Endodermal cell (in vitro differentiated cells): ENCODE measurements around the gene LRRC28. TPM values are rescaled to one million over a fixed set of nuclear protein-coding genes. Genes with fewer than 3 reads are reported as not detected.
A peak's percentile ranks its signal among the peaks of the same experiment; 100 is the strongest.

Source experiments
- DNase-seq: peaks from one replicate; pipeline ENCODE4 v3.0.0-alpha.2; 2017
- H3K27ac ChIP-seq: 2 replicates; pipeline ENCODE4 v1.5.1; 2013; ENCODE audit warnings: mild to moderate bottlenecking, low read depth, low read length, moderate library complexity
- H3K27me3 ChIP-seq: 2 replicates; pipeline ENCODE4 v1.6.1; 2013; ENCODE audit warnings: mild to moderate bottlenecking, low read length, moderate library complexity; ENCODE audit not compliant: insufficient read depth, control insufficient read depth, poor library complexity, severe bottlenecking
- H3K36me3 ChIP-seq: 2 replicates; pipeline ENCODE4 v1.7.0; 2013; ENCODE audit warnings: mild to moderate bottlenecking, low read length, moderate library complexity; ENCODE audit not compliant: control insufficient read depth, insufficient read depth
- H3K4me1 ChIP-seq: one replicate; pipeline ENCODE4 v1.7.0; 2013; ENCODE audit warnings: low read length; ENCODE audit not compliant: control insufficient read depth, insufficient read depth
- H3K4me3 ChIP-seq: 2 replicates; pipeline ENCODE4 v1.5.1; 2013; ENCODE audit warnings: mild to moderate bottlenecking, low read length, moderate library complexity
- H3K9ac ChIP-seq: 2 replicates; pipeline ENCODE4 v1.6.1; 2013; ENCODE audit warnings: mild to moderate bottlenecking, low read length, moderate library complexity; ENCODE audit not compliant: poor library complexity, severe bottlenecking; ENCODE audit errors: extremely low read depth
- H3K9me3 ChIP-seq: 2 replicates; pipeline ENCODE4 v1.6.1; 2013; ENCODE audit warnings: mild to moderate bottlenecking, low read length, moderate library complexity; ENCODE audit not compliant: control insufficient read depth
- H3K27ac Mint-ChIP-seq: 2 replicates; pipeline ENCODE4 v1.8.0; 2020; ENCODE audit warnings: mixed read lengths
- H3K27me3 Mint-ChIP-seq: 2 replicates; pipeline ENCODE4 v1.8.0; 2021; ENCODE audit warnings: mild to moderate bottlenecking, mixed read lengths; ENCODE audit not compliant: insufficient read depth
- H3K36me3 Mint-ChIP-seq: 2 replicates; pipeline ENCODE4 v1.8.0; 2020; ENCODE audit warnings: low read depth, mixed read lengths
- H3K4me1 Mint-ChIP-seq: 2 replicates; pipeline ENCODE4 v1.8.0; 2020; ENCODE audit warnings: mixed read lengths
- H3K4me3 Mint-ChIP-seq: 2 replicates; pipeline ENCODE4 v1.8.0; 2020; ENCODE audit warnings: mild to moderate bottlenecking, moderate library complexity, mixed read lengths
- H3K9me3 Mint-ChIP-seq: 2 replicates; pipeline ENCODE4 v1.8.0; 2020; ENCODE audit warnings: mild to moderate bottlenecking, mixed read lengths
- WGBS, 2 experiments: methylation state at CpG; one replicate each; pipeline versions ENCODE4 v1.1.5 to v1.1.7; 2013; ENCODE audit warnings: missing lambda C conversion rate in 2 of 2, mixed read lengths in 1 of 2; ENCODE audit not compliant: insufficient coverage in 1 of 2, insufficient read length in 1 of 2; 5-methylcytosine and 5-hydroxymethylcytosine counted together
- total RNA-seq, 2 donors: library from RNA; stranded (reverse); fragmentation: NEBNext Ultra II Directional in 1 of 2; extraction: Animal tissue kit (Norgen Biotek cat#: 25700) in 1 of 2; gene quantifications; 2 replicates in 1 of 2; 3 replicates in 1 of 2; pipeline ENCODE4 v1.2.1, GENCODE V29; 2021
- TF ChIP-seq, protein P1 (sequence below): fragments of 200-600 bp; sonication (generic); conservative IDR thresholded peaks from 2 replicates; pipeline ENCODE4 v1.5.0; 2021; ENCODE audit warnings: antibody characterized with exemption, mild to moderate bottlenecking

The LRRC28 gene
- total RNA-seq, 2 donors from 2014 or later = 26.1 to 35.5 TPM

DNA sequence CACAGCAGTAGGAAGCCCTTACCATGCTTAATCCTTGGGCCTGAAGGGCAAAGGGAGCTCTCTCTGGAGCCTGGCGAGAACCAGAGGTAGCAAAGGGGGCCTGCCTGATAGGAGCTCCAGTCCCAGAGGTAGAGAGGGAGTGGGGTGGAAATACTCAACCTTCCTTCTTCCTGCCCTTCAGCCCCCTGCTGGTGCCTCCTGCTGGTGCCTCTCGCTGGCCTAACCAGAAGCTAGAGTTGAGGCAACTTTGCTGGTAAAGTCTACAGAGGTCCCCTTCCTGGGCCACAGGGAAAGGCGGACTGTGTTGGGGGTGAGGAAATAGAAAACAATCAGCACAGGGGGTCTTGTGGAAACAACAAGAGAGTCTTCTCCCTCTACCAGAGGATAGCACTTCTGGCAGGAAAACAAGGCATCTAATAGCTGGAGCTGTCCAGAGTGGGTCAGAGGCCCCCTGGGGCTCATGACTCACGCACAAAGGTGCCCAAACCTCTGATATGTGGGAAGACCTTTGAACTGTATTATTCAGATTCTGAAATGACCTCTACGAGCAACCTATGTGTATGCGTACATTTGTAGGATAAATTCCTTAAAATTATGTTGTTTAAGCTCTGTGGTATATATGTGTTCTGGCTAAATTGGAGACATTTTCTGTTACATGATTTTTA is 133.9 kb downstream of the LRRC28 start:
- 92 to 95% methylated on average over 3 to 6 of the region's 6 CpGs for WGBS, 2 experiments

GRCh38 chr15:99385865-99386264 is 134.6 kb downstream of the LRRC28 start:
- H3K27ac ChIP-seq = no peak overlapping the region
- H3K4me1 ChIP-seq = no peaks in the 10 kb centered on the region
- Mint-ChIP-seq H3K27ac (no peak overlapping the region), H3K4me1 (peaks cover 24% of the 10 kb centered on the region), H3K4me3 (no peak overlapping the region), H3K36me3 (peaks cover 32% of the 10 kb centered on the region), H3K27me3 (no peaks in the 10 kb centered on the region), H3K9me3 (peaks cover 20% of the 10 kb centered on the region)
- H3K27me3 ChIP-seq = no peaks in the 10 kb centered on the region
- no peaks in the 10 kb centered on the region for H3K9me3 ChIP-seq
- H3K36me3 ChIP-seq = no peaks in the 10 kb centered on the region
- WGBS, 2 experiments = 78 to 83% methylated on average over 3 of the region's 3 CpGs
- no peak overlapping the region for H3K4me3 ChIP-seq
- no peak for DNase-seq
- no peak overlapping the region for H3K9ac ChIP-seq
- TF ChIP-seq, protein P1, sequence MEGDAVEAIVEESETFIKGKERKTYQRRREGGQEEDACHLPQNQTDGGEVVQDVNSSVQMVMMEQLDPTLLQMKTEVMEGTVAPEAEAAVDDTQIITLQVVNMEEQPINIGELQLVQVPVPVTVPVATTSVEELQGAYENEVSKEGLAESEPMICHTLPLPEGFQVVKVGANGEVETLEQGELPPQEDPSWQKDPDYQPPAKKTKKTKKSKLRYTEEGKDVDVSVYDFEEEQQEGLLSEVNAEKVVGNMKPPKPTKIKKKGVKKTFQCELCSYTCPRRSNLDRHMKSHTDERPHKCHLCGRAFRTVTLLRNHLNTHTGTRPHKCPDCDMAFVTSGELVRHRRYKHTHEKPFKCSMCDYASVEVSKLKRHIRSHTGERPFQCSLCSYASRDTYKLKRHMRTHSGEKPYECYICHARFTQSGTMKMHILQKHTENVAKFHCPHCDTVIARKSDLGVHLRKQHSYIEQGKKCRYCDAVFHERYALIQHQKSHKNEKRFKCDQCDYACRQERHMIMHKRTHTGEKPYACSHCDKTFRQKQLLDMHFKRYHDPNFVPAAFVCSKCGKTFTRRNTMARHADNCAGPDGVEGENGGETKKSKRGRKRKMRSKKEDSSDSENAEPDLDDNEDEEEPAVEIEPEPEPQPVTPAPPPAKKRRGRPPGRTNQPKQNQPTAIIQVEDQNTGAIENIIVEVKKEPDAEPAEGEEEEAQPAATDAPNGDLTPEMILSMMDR = no peak

More for the DNA sequence above, 133.9 kb downstream of the LRRC28 start:
- Mint-ChIP-seq H3K36me3 (peaks cover 35% of the 10 kb centered on the region), H3K4me1 (peaks cover 18% of the 10 kb centered on the region), H3K9me3 (peaks cover 22% of the 10 kb centered on the region), H3K27me3 (no peaks in the 10 kb centered on the region), H3K27ac (peak overlapping the region; percentile 0), H3K4me3 (no peak overlapping the region)
- Histone ChIP-seq H3K4me1 (no peaks in the 10 kb centered on the region), H3K9me3 (no peaks in the 10 kb centered on the region), H3K27ac (no peak overlapping the region), H3K27me3 (no peaks in the 10 kb centered on the region), H3K9ac (no peak overlapping the region), H3K4me3 (no peak overlapping the region), H3K36me3 (no peaks in the 10 kb centered on the region)
- TF ChIP-seq, protein P1 = peak; percentile 50
- no peak for DNase-seq

DNA sequence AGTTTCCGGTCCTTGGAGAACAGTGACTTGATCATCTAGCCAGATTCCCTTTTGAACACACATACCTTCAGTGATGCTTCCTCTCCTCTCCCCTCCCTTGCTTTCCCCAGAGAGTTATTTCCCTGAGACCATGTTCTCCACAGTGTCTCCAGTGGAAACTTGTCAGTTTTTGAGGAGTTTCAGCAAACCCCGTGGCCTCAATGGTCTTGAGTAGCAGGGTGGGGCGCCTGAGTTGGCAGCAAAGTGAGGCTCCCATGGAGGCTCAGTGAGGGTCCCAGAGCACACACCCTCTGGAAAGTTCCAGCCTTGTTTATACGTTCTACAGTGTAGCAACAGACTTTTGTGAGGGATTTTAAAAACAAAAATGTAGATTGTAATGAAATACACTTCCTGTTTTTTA is 135.1 kb downstream of the LRRC28 start:
- H3K4me3 ChIP-seq = no peak overlapping the region
- no peak overlapping the region for H3K9ac ChIP-seq
- Mint-ChIP-seq H3K9me3 (peaks cover 17% of the 10 kb centered on the region), H3K27me3 (no peaks in the 10 kb centered on the region), H3K27ac (no peak overlapping the region), H3K4me1 (peaks cover 24% of the 10 kb centered on the region), H3K36me3 (peaks cover 29% of the 10 kb centered on the region), H3K4me3 (no peak overlapping the region)
- no peaks in the 10 kb centered on the region for H3K4me1 ChIP-seq
- DNase-seq = no peak
- H3K27ac ChIP-seq = no peak overlapping the region
- no peaks in the 10 kb centered on the region for H3K9me3 ChIP-seq
- TF ChIP-seq, protein P1 = no peak
- WGBS, 2 experiments = 92 to 100% methylated on average over 4 of the region's 4 CpGs
- no peaks in the 10 kb centered on the region for H3K36me3 ChIP-seq
- H3K27me3 ChIP-seq = no peaks in the 10 kb centered on the region
